GM21381 (cell line): Measurements from ENCODE around the gene PFDN1.
A peak's percentile ranks its signal among the peaks of the same experiment; 100 is the strongest.

ENCODE experiments used
- ATAC-seq: cut with Tn5 transposase; IDR thresholded peaks from one replicate; pipeline ENCODE4 v1.9.1; 2021; ENCODE audit warnings: mild to moderate bottlenecking, moderate library complexity; ENCODE audit not compliant: unreplicated experiment

PFDN1 gene

DNA sequence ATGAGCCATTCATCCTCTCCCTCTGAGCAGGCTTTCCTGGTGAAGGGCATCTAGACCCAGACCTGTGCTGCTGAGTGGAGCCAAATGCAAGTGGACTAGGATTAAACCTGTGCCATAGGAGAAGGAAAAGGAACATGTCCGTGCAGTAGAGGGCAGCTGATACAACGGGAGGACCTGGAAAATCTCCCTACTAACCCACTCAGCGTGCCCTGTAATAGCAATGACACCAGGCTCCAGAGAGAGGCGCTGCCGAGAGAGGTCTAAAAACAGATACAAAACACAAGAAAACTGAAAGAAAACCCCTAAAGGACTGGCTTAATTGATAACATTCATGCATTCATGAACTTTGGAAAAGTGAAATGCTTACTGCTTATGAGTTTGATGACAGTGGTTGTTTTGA is 60.8 kb downstream of the PFDN1 start:
- no peak for ATAC-seq

DNA sequence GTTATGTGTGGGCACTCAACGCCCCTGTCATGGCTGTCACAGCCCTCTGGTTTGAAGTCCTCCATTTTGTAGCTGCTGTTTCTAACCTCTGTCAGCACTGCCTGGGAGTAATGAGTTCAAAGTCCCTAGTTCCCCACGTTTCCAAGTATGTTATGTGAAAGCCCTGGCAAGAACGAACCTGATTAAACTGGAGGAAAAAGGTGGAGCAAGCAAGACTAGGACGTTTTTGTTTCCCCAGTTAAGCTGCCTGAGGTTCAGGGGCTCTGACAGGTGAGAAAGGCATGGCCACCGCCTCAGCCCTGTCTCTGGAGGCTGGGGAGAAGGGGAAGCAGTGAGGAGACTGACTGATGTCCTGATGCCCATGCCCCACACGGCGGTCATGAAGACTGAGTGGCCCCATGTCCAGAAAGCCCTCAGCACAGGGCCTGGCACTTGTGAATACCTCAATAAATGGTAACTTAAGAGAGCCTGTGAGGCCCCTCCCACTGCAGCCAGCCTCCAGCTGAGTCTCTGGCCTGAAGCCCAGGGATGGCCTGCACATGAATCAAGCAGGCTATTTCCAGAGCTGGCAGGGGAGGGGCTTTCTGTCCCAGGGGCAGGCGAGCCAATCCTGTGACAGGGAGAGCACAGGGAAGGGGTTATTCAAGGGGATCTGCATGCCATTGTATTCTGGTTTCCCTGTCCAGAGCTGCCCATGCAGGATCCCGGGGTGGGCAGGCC is 61.8 kb downstream of the PFDN1 start:
- no peak for ATAC-seq

DNA sequence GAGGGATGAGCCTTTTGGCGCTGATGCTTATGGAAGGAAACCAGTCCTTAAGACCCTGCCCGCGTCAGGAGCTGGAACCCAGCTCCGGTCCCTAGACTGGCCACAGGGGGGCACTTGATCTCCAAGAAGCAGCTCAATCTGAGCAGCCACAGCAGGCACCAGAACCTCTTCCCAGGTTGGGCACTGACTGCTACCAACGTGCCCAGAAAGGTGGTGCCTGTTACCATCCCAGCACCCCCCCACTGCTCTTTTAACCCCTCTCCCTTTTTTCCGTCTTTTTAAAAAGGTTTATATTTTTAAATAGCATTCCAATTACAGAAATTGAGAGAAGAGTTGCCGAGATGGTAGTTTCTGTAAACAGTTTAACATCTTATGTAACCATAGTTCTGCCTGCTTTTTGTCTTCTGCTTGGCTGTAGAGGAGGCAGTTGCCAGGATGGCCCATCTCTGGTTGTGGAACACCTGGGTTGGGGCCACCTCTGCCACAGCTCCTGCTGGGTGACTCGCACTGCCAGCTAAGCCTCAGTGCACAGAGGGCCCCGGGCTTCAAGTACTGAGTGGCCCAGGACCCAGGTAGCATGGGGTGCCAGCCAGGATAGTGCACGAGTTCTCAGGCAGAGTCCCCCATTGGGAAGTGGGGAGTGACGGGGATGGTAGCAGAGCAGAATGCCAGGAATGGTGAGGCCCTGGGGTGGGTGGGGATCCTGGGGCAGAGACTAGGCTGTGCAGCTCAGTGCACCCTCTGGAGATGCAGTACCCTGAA is 62.8 kb downstream of the PFDN1 start:
- ATAC-seq: no peak

DNA sequence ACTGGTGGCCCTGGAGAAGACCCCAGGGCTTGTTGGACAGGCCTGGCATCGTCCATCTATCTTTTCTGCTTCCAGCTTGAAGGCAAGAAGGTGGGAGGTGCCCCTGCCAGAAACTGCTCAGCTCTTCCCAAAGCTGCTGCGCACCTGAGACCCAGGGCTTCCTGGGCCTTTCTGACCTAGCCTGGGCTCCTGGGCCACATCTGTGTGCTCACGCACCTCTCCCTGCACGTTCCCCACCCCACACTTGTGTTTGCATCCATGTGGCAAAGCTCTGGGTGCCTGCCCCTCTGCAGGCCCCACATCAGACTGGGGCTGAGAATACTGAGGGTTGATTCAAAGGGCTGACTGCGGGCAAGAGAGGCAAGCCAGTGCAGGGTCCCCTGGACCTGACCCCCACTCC is 63.4 kb downstream of the PFDN1 start:
- no peak for ATAC-seq

DNA sequence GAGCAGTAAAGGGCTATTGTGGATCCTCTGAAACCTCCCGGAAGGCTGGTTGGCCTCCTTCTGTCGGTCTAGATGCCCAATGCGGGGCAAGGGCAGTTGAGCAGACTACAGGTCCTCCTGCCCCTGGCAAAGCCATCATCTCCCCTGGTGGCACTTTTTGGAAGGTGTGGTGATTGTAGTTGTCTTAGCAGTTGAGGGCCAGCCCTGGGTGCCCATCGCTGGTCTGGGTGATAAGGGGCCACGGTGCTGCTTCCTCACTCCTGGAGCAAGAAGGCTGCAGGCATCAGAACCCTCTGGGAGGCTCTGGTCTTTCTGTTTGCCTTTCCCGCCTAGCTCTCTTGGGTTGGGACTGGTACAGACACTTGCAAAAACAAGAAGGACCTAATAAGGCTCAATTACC is 64.1 kb downstream of the PFDN1 start:
- ATAC-seq: no peak

DNA sequence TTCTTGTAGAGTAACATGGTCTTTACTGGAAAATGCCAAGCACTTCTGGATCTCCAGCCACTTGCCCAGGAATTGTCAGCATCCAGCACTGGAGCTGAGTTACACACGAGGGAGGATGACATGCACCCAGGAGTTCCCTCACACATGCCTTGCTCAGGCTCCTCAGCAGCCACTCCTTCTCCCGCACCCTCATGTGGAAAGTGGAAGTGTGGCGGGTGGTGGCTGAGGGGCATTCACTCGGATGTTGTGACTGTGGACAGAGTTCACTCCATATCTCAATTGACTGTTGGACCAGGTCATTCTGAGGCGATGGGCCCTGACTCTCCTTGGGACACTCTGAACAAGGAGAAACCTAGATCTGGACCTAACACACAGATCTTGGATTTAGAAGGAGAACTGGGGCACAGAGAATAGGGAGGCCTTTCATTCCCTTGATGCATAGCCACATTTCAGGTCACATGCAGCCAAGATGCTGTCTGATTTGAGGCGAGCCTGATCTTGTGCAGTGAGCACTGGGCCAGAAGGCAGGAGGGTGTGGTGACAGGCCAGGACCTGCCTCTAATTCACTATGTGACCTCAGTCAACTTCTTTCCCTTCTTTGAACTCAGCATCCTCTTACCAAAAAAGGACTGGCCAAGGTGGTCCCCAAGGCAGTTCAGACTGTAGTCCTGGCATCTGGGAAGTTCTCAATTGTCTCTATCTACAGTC is 65.9 kb downstream of the PFDN1 start:
- no peak for ATAC-seq

DNA sequence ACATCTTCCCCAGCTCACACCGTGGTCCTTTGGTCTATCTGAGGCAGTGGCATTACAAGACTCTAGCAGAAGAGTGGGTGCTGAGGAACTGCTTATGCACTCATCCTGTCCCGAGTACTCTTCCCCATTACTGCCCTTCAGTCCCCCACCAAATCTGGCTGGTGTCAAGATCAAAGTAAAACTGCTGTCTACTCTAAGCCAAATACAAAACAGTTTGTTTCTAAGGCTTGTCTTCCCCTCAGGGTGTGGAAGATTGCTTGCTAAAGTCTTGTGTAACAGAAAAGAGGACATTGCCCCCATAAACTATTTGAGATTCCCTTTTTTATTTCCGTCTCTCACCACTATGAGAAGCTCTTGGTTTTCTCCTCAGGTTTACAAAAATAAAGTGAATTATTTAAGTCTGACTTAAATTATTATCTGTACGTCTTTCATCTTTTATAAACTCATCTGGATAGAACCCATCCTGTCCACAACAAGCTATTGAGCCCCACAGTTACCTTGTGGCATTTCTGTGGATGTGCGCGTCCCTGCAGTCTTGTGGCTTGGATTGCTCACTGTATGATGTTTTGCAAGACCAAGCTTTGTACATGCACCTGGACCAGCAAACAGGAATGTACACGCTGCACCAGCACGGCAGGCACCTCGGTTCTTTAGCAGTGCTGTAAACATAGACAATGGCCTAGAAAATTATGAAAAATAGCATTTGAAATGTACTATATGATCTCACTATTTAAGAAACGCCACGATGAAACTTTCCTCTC is 66.9 kb downstream of the PFDN1 start:
- ATAC-seq: no peak

DNA sequence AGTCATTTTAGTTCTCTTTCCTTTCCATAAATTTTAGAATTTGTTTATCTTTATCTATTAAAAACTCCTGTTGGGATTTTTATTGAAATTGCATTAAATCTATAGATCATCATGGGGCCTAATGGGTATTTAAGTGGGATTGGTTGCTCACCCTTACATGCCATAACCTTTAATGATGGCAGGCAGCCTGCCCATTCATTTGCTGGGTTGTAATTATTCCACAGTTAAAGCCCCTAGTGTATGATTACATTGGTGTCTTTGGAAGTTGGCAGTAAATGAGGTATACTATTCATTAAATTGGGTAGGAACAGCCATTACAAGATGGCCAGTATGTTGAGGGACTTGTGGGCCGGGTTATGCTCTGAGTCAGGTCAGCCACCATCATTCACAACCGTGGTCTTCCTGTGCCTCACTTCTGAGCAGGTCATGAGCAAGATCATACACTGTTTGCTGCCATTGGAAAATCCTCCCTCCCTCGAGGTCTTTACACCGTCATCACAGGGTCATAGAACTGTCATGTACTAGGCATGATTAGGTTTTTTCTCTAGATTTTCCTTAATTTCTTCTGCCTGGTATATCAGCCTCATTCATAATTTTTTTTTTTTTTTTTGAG is 68.4 kb downstream of the PFDN1 start:
- ATAC-seq: no peak

DNA sequence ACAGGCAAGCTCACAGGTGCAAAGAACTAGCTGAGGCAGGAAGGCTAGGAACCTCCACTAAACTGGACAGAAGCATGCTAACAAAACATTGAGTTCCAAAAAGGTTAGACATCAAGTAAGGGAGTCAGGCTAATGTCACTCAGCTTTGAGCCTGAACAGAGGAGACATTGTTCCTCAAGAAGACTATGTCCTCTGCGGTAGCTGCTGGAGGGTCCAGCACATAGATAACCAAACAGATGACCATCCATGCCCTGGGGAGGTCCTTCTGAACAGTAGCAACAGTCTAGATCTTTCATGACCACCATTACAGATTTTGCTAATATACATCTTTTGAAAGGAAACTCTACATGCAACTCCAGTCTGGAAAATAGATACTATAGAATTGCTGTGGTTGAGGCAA is 70.2 kb downstream of the PFDN1 start:
- ATAC-seq: no peak

DNA sequence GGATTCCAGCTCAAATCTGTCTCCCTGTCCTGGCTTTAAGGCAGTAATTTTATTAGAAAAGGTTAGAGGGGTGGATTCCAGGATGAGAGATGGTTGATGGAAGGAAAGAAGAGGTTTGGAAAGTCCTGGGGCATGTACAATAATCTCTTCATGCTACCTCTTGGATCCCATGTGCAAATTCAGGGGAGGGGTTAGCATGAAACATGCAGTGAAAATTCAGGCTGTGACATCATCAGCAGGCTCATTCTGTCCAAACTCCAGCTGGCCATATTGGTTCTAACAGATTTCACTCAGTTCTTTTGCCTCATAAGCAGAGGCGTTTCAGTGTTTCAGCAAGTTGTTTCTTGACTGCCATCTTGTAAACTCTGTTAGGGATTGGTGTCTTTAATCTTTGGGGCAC is 72.5 kb downstream of the PFDN1 start:
- no peak for ATAC-seq

DNA sequence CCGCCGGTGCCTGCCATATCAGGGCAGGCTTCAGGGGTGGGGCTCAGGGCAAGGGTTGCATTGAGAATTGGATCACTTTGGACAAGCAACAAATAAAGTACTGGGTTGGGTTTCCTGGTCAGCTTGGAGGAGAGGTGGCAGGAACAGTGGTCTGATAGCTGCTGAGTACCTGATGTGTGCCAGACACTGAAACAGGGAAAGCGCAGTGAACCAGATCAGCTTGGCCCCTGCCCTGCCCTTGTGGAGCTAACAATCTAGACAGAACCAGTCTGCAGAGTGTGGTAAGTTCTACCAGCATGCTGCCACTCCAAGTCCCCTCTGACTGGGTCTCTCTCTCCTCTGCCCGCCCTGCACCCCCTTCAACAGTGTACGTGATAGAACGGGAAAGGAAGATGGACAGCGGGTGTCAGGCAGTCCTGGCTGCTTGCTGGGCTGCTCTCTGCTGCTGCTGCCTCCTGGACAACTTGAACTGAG is 74.5 kb downstream of the PFDN1 start:
- ATAC-seq: no peak

DNA sequence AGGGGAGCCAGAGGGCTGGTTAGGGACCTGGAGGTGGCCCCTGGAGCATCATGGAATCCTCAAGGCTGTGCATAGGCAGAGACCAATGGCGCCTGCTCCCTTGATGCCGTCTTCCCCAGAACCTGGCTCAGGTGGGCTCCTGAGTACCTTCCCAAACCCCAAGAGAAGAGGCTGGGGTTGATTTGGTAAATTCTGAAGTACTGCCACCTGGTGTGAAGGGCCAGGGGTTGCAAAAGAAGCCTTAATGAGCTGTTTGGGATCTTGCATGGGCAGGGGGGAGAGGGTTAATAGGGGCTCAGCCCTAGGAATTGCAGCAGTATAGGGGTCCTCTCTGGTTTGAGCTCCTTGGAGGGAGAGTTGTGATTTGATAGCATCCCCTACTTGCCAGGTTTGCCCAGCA is 75.9 kb downstream of the PFDN1 start:
- ATAC-seq: no peak

DNA sequence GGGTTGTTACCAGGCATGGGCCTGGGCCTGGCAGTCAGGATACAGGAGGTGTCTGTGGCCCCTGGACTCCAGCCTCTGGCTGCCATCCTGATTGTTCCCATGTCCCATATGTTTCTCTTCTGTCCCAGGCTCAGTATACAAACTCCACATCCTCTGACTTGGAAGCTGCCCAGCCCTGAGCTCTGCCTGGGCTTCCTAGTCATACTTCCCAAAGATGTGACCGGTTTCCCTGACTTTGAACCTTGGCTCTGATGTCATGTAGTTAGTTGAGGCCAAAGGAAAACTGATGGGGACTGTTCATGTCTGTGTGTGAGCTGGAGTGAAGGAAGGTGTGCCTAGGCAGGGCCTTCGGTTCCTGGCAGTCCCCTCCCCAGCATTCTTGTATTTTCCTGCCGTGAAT is 77.5 kb downstream of the PFDN1 start:
- ATAC-seq: no peak

DNA sequence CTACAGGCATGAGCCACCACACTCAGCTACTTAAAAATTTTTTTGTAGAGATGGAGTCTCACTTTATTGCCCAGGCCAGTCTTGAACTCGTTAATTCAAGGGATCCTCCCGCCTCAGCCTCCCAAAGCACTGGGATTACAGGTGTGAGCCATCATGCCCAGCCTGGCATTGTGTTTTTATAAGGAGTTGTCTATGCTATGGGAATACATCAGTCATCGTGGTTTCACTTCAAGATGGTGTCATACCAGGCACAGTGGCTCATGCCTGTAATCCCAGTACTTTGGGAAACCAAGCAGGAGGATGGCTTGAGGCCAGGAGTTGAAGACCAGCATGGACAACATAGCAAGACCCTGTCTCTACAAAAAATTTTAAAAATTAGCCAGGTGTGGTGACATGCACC is 78.2 kb downstream of the PFDN1 start:
- no peak for ATAC-seq

DNA sequence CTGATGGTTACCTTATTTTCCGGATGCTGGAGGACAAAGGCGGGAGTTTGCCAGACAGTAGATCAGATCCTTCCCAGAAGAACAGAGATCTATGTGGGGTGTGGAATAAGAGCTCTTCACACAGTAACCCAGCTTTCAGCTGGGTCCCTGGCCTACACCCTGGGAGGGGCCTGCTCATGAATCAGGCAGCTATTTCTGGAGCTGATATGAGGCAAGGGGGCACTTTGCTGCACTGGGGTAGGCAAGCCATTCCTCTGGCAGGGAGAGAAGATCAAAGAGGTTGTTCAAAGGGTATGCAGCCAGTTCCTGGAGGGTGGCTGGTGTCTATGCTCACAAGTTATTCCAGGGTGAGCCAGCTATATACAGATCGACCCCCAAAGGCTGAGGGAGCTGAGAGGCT is 79.3 kb downstream of the PFDN1 start:
- no peak for ATAC-seq

DNA sequence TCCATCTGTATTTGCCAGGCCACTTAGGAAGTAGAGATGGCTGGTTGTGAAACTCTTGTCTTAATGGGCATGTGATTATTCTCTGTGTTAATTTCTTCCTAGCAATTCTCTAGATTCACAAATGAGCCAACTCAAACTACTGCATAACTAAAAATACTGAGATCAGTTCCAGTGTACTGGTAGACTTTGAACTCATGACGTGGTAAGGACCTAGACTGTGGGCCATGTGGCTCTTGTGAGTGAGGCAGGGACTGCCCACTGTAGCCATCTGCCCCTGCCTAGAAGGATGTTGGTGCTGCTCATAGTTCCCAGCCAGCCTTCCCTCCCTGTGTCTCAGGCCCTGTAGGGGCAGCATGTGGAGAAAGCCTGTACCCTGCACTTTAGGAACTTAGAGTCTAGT is 80.5 kb downstream of the PFDN1 start:
- no peak for ATAC-seq

DNA sequence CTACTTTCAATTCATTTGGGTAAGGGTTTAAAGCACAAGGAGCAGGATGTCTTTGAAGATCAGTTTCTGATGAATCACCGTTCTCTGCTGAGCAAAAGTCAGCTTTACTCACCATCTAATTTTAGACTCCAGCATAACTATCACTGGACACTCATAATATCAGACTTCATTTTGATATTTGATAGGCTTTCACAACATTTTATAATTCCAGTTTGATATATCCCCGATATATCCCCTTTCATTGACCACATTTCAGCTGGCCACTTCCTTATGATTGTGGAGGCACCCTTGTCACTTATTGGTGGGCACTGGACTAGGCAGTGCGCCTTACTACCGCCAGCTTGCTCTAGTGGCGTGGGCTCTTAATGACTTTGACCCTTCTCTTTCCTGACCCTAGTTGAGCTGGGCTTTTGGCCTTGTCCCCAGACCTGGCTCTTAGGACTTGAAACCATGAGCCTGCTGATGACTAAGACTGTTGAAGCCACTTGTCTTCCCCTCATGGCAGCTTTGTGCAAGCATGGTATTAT is 81.1 kb downstream of the PFDN1 start:
- no peak for ATAC-seq

DNA sequence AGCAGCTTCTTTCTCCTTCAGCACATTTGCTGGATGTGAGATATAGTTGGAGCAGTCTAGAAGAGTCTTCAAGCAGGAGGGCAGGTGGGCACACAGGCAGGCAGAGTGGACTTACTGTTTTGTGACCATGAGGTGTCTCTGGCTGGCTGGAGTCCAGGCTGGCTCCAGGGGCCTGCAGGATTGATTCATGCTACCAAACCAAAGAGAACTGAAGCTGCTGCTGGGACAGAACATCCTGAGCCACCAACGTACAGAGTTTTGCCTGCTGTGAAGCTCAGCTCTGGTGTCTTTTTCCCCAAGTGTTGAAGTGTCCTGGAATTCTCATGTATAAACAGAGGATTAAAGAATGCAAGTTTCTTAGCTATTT is 82.2 kb downstream of the PFDN1 start:
- no peak for ATAC-seq

DNA sequence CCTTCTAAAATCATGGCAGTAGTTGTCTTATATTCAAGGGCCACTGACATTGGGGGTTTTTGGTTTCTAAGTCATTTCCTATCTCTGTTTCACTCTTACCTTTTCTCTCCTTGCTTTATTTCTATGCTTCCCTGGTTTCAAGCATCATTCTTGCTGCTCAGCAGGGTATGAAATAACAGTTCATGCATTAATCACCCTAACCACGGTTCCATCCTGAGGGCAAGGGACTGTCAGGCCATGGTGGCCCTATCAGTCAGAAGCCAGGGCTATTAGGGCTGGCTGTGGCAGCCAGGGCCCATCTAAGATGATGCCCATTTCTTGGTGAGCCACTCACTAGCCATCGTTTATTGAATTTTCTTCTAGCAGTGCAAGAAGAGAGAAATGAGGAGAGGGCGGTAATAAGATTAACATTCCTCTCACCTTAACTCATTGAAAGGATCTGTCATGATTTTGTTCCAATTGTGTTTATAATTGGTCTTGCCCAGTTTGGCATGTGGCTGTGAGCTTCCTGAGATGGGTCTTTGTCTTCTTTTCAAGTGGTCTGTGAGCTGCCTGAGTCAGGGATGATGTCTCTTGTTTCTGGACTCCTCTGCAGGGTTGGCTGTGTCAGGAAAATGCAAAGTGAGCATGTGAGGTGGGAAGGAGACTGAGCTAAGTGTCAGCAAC is 82.7 kb downstream of the PFDN1 start:
- ATAC-seq: peak; percentile 62
